Stimulated activated CD4-positive, alpha-beta T cell treated with anti-CD3 and anti-CD28 coated beads, Interleukin-15, amount 100 ng/mL, for 1 hour (primary cell): ENCODE data around the gene CRYGA.
"Not testable (repeated sequence)": the region's sequence is repeated elsewhere in the genome, so short reads cannot be mapped to it uniquely, and the experiment has no call there.

Experiments used
- DNase-seq, 2 donors: peaks; one replicate each; pipeline ENCODE4 v3.0.0-alpha.2; 2020; ENCODE audit warnings: low read depth in 1 of 2, low spot score in 1 of 2

CRYGA gene

DNA sequence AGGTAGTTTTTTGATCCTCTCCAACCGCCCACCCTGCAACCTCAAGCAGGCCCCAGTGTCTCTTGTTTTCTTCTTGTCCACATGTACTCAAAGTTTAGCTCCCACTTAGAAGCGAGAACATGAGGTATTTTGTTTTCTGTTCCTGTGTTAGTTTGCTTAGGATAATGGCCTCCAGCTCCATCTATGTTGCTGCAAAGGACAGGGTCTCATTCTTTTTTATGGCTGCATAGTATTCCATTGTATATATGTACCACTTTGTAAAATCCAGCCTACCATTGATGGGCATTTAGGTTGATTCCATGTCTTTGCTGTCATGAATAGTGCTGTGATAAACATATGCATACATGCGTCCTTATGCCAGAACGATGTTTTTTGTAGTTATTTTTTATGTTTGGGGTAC lies 36.3 kb downstream of the CRYGA start:
- DNase-seq, result no peak

DNA sequence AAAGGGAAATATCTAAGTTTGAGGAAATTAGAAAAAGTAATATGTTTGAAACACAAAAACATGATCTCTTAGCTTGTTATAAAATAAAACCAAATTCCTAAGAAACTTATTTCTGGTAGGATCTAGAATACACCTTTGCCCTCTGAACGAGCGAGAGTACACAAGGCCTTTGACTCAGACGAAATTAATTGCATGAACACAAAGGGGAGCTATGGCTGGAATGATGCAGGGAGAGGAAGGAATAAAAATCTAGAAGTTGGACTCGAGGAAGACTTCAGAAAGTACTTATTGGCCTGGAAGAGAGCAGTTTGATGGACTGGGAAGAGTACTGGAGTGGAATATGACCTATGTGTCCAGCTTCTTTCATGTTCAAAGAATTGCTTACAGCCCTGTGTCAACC lies 38.1 kb downstream of the CRYGA start:
- DNase-seq, result no peak

DNA sequence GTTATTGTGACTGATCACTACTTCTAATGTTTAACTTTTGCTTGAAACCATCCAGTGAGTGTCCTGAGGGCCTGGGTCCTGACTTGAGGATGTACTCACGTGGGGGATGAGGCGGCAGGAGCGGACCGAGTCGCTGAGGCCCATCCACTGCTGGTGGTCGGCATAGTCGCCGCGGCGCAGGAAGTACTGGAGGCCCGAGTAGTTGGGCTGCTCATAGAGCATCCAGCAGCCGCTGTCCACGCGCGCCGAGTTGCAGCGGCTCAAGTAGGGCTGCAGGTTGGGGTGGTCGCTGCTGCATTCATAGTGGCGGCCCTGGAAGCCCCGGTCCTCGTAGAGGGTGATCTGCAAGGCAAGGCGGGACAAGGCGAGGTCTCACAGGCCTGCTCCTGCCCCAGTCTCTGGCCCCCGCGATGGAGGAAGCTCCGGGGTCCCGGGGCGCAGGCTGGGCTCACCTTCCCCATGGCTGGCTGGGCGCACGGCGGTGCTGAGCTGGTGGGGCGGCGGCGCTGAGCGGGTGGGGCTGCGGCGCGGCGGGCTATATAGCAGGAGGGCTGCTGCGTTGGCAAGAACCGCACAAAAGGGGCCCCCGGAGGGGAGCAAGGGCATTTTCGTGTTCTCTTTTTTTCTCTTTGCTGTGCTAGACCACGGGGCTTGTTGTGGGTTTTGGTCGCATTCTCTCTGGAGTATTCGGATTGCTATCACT lies 39.2 kb downstream of the CRYGA start, which contains the start of gene CRYGD:
TSS of gene CRYGD (minus strand) at position 512 of the 703 bp plus-strand sequence. CDS start at position 461, 51 bp downstream.
- DNase-seq, result not testable (repeated sequence)

DNA sequence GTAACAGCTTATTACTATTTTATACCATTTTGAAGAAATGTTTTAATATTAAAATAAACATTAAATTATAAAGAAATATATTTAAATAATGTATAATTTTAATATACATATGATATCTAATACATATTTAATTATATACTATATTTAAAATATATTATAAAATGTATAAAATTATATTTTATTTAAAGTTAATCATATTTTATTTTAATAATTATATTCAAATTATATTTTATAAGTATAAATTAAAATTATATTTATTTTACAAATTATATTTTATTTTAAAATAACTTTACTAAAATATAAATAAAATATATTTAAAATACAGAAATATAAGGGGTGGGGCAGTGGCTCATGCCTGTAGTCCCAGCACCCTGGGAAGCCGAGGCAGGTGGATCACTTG lies 41.1 kb downstream of the CRYGA start:
- no peak for DNase-seq

DNA sequence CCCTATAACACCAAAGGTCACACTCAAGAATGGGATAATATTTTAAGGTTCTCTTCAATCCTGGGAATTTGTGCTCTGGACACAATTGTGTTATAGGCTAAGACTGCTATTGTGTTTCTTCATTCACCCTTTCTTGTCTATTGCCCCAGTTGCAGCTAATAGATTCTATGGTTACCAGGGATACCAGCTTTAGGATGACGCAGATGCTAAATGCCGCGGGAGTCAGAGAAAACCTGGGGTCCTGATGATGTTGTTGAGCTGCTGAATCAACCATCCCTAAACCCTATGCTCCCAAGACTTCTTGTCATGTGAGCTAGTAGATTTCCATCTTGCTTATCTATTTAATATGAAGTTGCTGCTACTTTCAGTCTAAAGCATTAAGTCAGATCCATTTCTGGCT lies 44.5 kb downstream of the CRYGA start:
- no peak for DNase-seq

DNA sequence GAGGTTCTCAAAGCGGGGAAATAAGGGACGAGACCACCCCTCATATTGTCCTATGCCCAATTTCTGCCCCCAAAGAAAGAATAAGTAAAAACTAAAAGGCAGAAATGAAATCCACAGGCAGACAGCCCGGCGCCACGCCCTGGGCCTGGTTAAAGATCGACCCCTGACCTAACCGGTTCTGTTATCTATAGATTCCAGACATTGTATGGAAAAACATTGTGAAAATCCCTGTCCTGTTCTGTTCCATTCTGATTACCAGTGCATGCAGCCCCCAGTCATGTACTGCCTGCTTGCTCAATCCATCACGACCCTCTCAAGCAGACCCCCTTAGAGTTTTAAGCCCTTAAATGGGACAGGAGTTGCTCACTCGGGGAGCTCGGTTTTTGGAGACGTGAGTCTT lies 46.0 kb downstream of the CRYGA start:
- not testable (repeated sequence) for DNase-seq

DNA sequence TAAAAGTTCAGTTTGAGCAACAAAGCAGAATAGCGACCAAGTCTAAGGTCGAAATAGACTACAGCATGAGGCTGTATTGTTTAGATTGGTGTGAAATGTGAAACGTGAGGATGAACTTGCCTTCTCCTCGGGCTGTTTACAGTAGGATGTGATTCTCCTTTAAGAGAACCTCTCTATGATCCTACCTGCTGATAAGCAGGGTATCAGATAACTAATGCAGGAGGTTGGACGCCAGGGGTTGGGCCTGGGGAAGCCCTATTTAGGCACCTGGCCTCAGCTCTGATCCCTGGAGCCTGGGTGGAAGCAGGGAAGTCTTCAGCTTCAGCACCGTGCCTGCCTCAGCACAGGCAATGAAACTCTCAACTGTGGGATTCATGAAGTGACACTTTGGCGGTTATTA lies 50.4 kb downstream of the CRYGA start:
- DNase-seq, result no peak

DNA sequence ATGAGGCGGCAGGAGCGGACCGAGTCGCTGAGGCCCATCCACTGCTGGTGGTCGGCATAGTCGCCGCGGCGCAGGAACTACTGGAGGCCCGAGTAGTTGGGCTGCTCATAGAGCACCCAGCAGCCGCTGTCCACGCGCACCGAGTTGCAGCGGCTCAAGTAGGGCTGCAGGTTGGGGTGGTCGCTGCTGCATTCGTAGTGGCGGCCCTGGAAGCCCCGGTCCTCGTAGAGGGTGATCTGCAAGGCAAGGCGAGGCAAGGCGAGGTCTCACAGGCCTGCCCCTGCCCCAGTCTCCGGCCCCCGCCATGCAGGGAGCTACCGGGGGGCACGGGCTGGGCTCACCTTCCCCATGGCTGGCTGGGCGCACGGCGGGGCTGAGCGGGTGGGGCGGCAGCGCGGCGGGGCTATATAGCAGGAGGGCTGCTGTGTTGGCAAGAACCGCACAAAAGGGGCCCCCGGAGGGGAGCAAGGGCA lies 51.1 kb downstream of the CRYGA start:
- DNase-seq, result not testable (repeated sequence)
